ENCODE data around the gene C2CD4A. TPM values are rescaled to one million over a fixed set of nuclear protein-coding genes. Genes with fewer than 3 reads are reported as not detected.

Gene C2CD4A
- total RNA-seq, 6 experiments from 2014 or later: not detected

DNA sequence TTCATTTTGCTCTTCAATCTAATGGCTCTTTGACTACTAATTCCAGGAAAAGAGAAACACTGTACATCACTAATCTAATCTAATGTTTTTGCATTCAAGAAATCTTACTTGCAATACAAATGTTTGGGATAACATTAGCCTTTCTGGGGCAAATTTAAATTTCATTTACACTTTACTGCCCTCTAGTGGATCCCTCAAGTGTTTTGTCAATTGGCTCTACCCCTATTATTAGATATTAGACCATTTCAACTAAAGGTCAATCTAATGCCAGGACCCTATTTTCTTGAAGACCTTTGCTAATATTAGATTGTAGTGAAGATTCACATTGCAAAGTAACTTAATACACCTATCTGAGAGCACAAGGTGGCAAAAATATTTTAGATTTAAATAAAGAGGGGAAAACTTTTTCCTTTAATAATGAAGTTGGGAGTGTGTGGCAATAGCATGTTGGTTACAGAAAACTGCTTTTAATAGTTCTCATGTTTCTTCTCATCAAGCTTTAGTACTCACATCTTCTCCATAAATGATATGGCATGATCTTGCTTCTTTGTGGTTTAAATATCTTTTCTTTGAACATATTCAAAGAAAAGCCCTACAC lies 5.0 kb downstream of the C2CD4A start:
- peak; percentile 87 for TF ChIP-seq CTCF (IDR thresholded peaks at IDR 0.05)
- Mint-ChIP-seq H3K4me3 (no peak overlapping the region), H3K9me3 (peaks cover 3% of the 10 kb centered on the region; the same call in 1 of the 2 replicates), H3K27me3 (ENCODE audit: insufficient read depth) (peaks cover 7% of the 10 kb centered on the region), H3K27ac (no peak overlapping the region), H3K36me3 (ENCODE audit: low read depth) (no peaks in the 10 kb centered on the region), H3K4me1 (ENCODE audit: low read depth) (peaks cover 19% of the 10 kb centered on the region)
- peak; percentile 39 for DNase-seq

GRCh38 chr15:62075595-62076277 lies 9.0 kb downstream of the C2CD4A start:
- Mint-ChIP-seq H3K9me3 (no peaks in the 10 kb centered on the region), H3K27me3 (ENCODE audit: insufficient read depth) (no peaks in the 10 kb centered on the region), H3K4me1 (ENCODE audit: low read depth) (peaks cover 7% of the 10 kb centered on the region), H3K27ac (peak overlapping the region; percentile 24; the same call in 1 of the 2 replicates), H3K36me3 (ENCODE audit: low read depth) (no peaks in the 10 kb centered on the region), H3K4me3 (peak overlapping the region; percentile 42)
- DNase-seq: peak; percentile 71
- no peak for TF ChIP-seq CTCF (IDR thresholded peaks at IDR 0.05)

DNA sequence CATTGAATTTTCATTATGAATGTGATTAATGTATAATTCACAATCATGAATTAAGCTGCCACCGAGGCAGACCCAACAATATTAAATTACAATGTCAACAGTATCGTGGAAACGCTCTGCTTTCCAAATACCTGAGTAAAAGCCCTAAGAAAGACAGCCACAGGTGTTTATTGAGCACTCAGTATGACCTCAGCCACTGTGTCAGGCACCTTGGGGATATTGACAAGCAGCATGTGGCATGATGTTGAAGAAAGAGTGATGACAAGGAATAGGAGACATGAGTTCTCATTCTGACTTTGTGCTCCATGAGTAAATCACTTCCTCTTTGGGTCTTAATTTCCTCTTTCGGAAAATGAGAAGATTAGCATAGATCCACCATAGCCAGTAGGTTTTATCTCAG lies 12.8 kb downstream of the C2CD4A start:
- Mint-ChIP-seq H3K4me1 (ENCODE audit: low read depth) (peaks cover 7% of the 10 kb centered on the region), H3K36me3 (ENCODE audit: low read depth) (no peaks in the 10 kb centered on the region)

GRCh38 chr15:62083194-62084154 lies 16.7 kb downstream of the C2CD4A start:
- no peaks in the 10 kb centered on the region for H3K36me3 Mint-ChIP-seq (ENCODE audit: low read depth)
- peaks cover 2% of the 10 kb centered on the region for H3K27me3 Mint-ChIP-seq (ENCODE audit: insufficient read depth)
- no peak for DNase-seq
- H3K9me3 Mint-ChIP-seq: no peaks in the 10 kb centered on the region
- no peak overlapping the region for H3K27ac Mint-ChIP-seq
- H3K4me3 Mint-ChIP-seq: no peak overlapping the region
- H3K4me1 Mint-ChIP-seq (ENCODE audit: low read depth): peaks cover 7% of the 10 kb centered on the region; the same call in 1 of the 2 replicates
- peak; percentile 15; the same call in 1 of the 2 replicates for TF ChIP-seq CTCF (IDR thresholded peaks at IDR 0.05)

More for the DNA sequence above, 12.8 kb downstream of the C2CD4A start:
- H3K9me3 Mint-ChIP-seq: no peaks in the 10 kb centered on the region
- no peak overlapping the region for H3K27ac Mint-ChIP-seq
- peaks cover 2% of the 10 kb centered on the region; the same call in 1 of the 2 replicates for H3K27me3 Mint-ChIP-seq (ENCODE audit: insufficient read depth)
- no peak for DNase-seq
- no peak overlapping the region for H3K4me3 Mint-ChIP-seq
- TF ChIP-seq CTCF (IDR thresholded peaks at IDR 0.05): no peak

DNA sequence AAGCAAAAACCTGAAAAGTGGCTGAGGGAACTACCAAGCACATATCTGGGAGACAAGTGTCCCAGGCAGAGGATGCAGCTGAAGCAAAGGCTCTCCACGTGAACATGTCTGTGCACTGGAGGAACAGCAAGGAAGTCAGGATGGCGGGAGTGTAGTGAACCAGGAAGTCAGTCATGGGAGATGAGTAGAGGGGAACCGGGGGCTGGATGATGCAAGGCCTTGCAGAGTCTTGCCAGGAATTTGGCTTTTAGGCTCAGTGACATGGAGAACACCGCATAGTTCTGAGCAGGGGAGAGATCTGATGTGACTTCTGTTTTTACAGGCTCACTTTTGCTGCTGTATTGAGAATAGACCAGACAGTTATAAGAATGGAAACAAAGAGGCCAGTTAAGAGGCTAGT lies 19.0 kb downstream of the C2CD4A start:
- Mint-ChIP-seq H3K4me3 (no peak overlapping the region), H3K27me3 (ENCODE audit: insufficient read depth) (peaks cover 6% of the 10 kb centered on the region), H3K36me3 (ENCODE audit: low read depth) (no peaks in the 10 kb centered on the region), H3K4me1 (ENCODE audit: low read depth) (peaks cover 7% of the 10 kb centered on the region; the same call in 1 of the 2 replicates), H3K27ac (no peak overlapping the region), H3K9me3 (no peaks in the 10 kb centered on the region)
- TF ChIP-seq CTCF (IDR thresholded peaks at IDR 0.05): no peak
- DNase-seq: no peak
